LNCaP clone FGC (cell line): ENCODE results near the gene SH3BP5.

Source experiments
- DNase-seq: peaks from one replicate; pipeline ENCODE4 v3.0.0-alpha.2; 2011; ENCODE audit warnings: low read depth
- H3K4me3 ChIP-seq: 2 replicates; pipeline ENCODE4 v1.5.1; 2011; ENCODE audit warnings: mild to moderate bottlenecking, low read depth, low read length, control low read depth
- CTCF ChIP-seq: IDR thresholded peaks from 2 replicates; pipeline ENCODE4 v1.5.1; 2012; ENCODE audit warnings: mild to moderate bottlenecking; ENCODE audit not compliant: control insufficient read depth, insufficient read depth; ENCODE audit errors: extremely low read depth

Gene SH3BP5

GRCh38 chr3:15256861-15257341 is 75.5 kb downstream of the SH3BP5 start:
- no peak for TF ChIP-seq CTCF
- DNase-seq: no peak
- H3K4me3 ChIP-seq: no peak overlapping the region

- TF ChIP-seq CTCF: no peak
- DNase-seq: no peak
- H3K4me3 ChIP-seq: no peak overlapping the region
Measured at GRCh38 chr3:15255215-15255614, 77.2 kb downstream of the SH3BP5 start.

- DNase-seq: no peak
- H3K4me3 ChIP-seq: no peak overlapping the region
- no peak for TF ChIP-seq CTCF
Measured at GRCh38 chr3:15253023-15253697, 79.2 kb downstream of the SH3BP5 start.

GRCh38 chr3:15246186-15246585 is 86.2 kb downstream of the SH3BP5 start:
- no peak for DNase-seq
- no peak overlapping the region for H3K4me3 ChIP-seq
- no peak for TF ChIP-seq CTCF

GRCh38 chr3:15243822-15244482 is 88.4 kb downstream of the SH3BP5 start:
- no peak for DNase-seq
- H3K4me3 ChIP-seq: no peak overlapping the region
- no peak for TF ChIP-seq CTCF

GRCh38 chr3:15241341-15241740 is 91.0 kb downstream of the SH3BP5 start:
- no peak overlapping the region for H3K4me3 ChIP-seq
- DNase-seq: no peak
- TF ChIP-seq CTCF: peak; percentile 15; the same call in 1 of the 2 replicates
